Measurements from ENCODE around the gene LIN7B.

LIN7B gene

GRCh38 chr19:49113762-49114629 lies at the start of gene LIN7B (continued):
- TF ChIP-seq ZNF362 (tag by site-specific recombination; IDR thresholded peaks at IDR 0.05), result no peak
- no peak for TF ChIP-seq ZNF16 (tag by site-specific recombination; IDR thresholded peaks at IDR 0.05; ENCODE audit: low read depth)
- TF ChIP-seq ZSCAN23 (tag by site-specific recombination; IDR thresholded peaks at IDR 0.05), result no peak
- peak; percentile 41; the same call in 1 of the 2 replicates for TF ChIP-seq ZBTB6 (tag by site-specific recombination; IDR thresholded peaks at IDR 0.05)
- no peak for TF ChIP-seq ZNF148 (tag by site-specific recombination; IDR thresholded peaks at IDR 0.05; ENCODE audit: borderline replicate concordance)
- peak; percentile 31; the same call in 1 of the 2 replicates for TF ChIP-seq CTCF (tag by site-specific recombination; IDR thresholded peaks at IDR 0.05)
- no peak for TF ChIP-seq ZNF211 (tag by site-specific recombination; IDR thresholded peaks at IDR 0.05; ENCODE audit: low read depth)
- no peak for TF ChIP-seq ZNF23 (tag by site-specific recombination; IDR thresholded peaks at IDR 0.05; ENCODE audit: borderline replicate concordance)
- TF ChIP-seq ZBTB20 (tag by site-specific recombination; IDR thresholded peaks at IDR 0.05), result no peak; the same call in 1 of the 2 replicates
- no peak for TF ChIP-seq REPIN1 (tag by site-specific recombination; IDR thresholded peaks at IDR 0.05; ENCODE audit: low read depth)
- peak; percentile 84; the same call in 1 of the 2 replicates for TF ChIP-seq ZBTB8A (tag by site-specific recombination; IDR thresholded peaks at IDR 0.05)
- peak; percentile 56; the same call in 1 of the 2 replicates for TF ChIP-seq ZNF561 (tag by site-specific recombination; IDR thresholded peaks at IDR 0.05; ENCODE audit: borderline replicate concordance)
- TF ChIP-seq ZNF585B (tag by site-specific recombination; IDR thresholded peaks at IDR 0.05), result no peak
- no peak for TF ChIP-seq EGR2 (tag by site-specific recombination; IDR thresholded peaks at IDR 0.05; ENCODE audit: low read depth)
- no peak for TF ChIP-seq ZNF747 (tag by site-specific recombination; IDR thresholded peaks at IDR 0.05)
- no peak for TF ChIP-seq ZNF623 (tag by site-specific recombination; IDR thresholded peaks at IDR 0.05)
- TF ChIP-seq OVOL3 (tag by site-specific recombination; IDR thresholded peaks at IDR 0.05), result no peak
- no peak for TF ChIP-seq ZNF157 (tag by site-specific recombination; IDR thresholded peaks at IDR 0.05)
- no peak for TF ChIP-seq TCF7L2 (IDR thresholded peaks at IDR 0.05; ENCODE audit: borderline replicate concordance, low read depth, low read length)
- peak; percentile 39; the same call in 1 of the 2 replicates for TF ChIP-seq PRDM4 (tag by site-specific recombination; IDR thresholded peaks at IDR 0.05)
- no peak for TF ChIP-seq ZNF544 (tag by site-specific recombination; IDR thresholded peaks at IDR 0.05)
- no peak for TF ChIP-seq ZNF292 (tag by site-specific recombination; IDR thresholded peaks at IDR 0.05; ENCODE audit: borderline replicate concordance, low read depth)
- no peak for TF ChIP-seq SETDB1 (IDR thresholded peaks at IDR 0.05; ENCODE audit: insufficient read length, low read length)
- no peak for TF ChIP-seq ZFP41 (tag by site-specific recombination; IDR thresholded peaks at IDR 0.05; ENCODE audit: borderline replicate concordance)
- TF ChIP-seq KLF8 (tag by site-specific recombination; IDR thresholded peaks at IDR 0.05), result peak; percentile 73; the same call in 1 of the 2 replicates
- TF ChIP-seq FEZF1 (tag by site-specific recombination; IDR thresholded peaks at IDR 0.05), result no peak
- TF ChIP-seq ZBTB44 (tag by site-specific recombination; IDR thresholded peaks at IDR 0.05), result peak; percentile 42; the same call in 1 of the 2 replicates
- 0 out of 2 replicates have a peak, but pooled peaks have one; percentile 35 for TF ChIP-seq ZNF677 (tag by site-specific recombination; IDR thresholded peaks at IDR 0.05)
- TF ChIP-seq ZNF48 (tag by site-specific recombination; IDR thresholded peaks at IDR 0.05), result no peak

All from HEK293 (cell line).